Immature natural killer cell (primary cell): ENCODE results near the gene MAPK13. TPM values are rescaled to one million over a fixed set of nuclear protein-coding genes. Genes with fewer than 3 reads are reported as not detected.
A peak's percentile ranks its signal among the peaks of the same experiment; 100 is the strongest.

Experiments
- DNase-seq, 3 donors: peaks; one replicate each; pipeline ENCODE4 v3.0.0; 2022; ENCODE audit warnings: mixed read lengths in 1 of 3
- H3K27ac Mint-ChIP-seq, 6 donors: one replicate each; pipeline ENCODE4 v1.8.0; 2020; ENCODE audit warnings: mixed read lengths in 6 of 6, mild to moderate bottlenecking in 5 of 6, inconsistent platforms in 4 of 6, moderate library complexity in 3 of 6
- H3K27me3 Mint-ChIP-seq, 3 donors: one replicate each; pipeline ENCODE4 v1.8.0; 2020 to 2021; ENCODE audit warnings: low read depth in 3 of 3, mild to moderate bottlenecking in 3 of 3, mixed read lengths in 3 of 3, moderate library complexity in 3 of 3, inconsistent platforms in 1 of 3
- H3K36me3 Mint-ChIP-seq, 3 donors: one replicate each; pipeline ENCODE4 v1.8.0; 2020; ENCODE audit warnings: mixed read lengths in 3 of 3, inconsistent platforms in 2 of 3, mild to moderate bottlenecking in 2 of 3
- H3K4me1 Mint-ChIP-seq, 2 donors: one replicate each; pipeline ENCODE4 v1.8.0; 2020; ENCODE audit warnings: inconsistent platforms in 2 of 2, mild to moderate bottlenecking in 2 of 2, mixed read lengths in 2 of 2, moderate library complexity in 1 of 2
- H3K4me3 Mint-ChIP-seq, 5 donors: one replicate each; pipeline ENCODE4 v1.8.0; 2020; ENCODE audit warnings: mild to moderate bottlenecking in 5 of 5, mixed read lengths in 5 of 5, inconsistent platforms in 3 of 5, moderate library complexity in 3 of 5
- H3K9me3 Mint-ChIP-seq, 6 donors: one replicate each; pipeline ENCODE4 v1.8.0; 2020; ENCODE audit warnings: mild to moderate bottlenecking in 6 of 6, mixed read lengths in 6 of 6, inconsistent platforms in 4 of 6, moderate library complexity in 3 of 6
- polyA plus RNA-seq, 3 donors: library from polyadenylated mRNA; unstranded; fragments of 300-500 nt; fragmentation: Illumina TruSeq; gene quantifications; one replicate each; pipeline ENCODE4 v1.2.3, GENCODE V29; 2021

MAPK13 gene
- polyA plus RNA-seq, 3 donors from 2014 or later: 35.2 to 52.1 (median 38.4) TPM

GRCh38 chr6:36102853-36103252 lies 27.5 kb upstream of the MAPK13 start:
- H3K36me3 Mint-ChIP-seq: peaks cover 23 to 39% (median 25%) of the 10 kb centered on the region in 3 donors
- H3K27ac Mint-ChIP-seq: peak overlapping the region; percentile 84 to 99 (median 94)
- peak overlapping the region in 4 of 5 donors; percentile 7 to 37 (median 12) for H3K4me3 Mint-ChIP-seq

GRCh38 chr6:36104836-36105235 lies 25.5 kb upstream of the MAPK13 start:
- Mint-ChIP-seq H3K9me3 (no peaks in the 10 kb centered on the region), H3K4me3 (no peak overlapping the region)

More at GRCh38 chr6:36102853-36103252, 27.5 kb upstream of the MAPK13 start:
- Mint-ChIP-seq H3K27me3 (peaks cover 0 to 5% (median 2%) of the 10 kb centered on the region in 3 donors), H3K9me3 (no peaks in the 10 kb centered on the region), H3K4me1 (peaks cover 70 to 79% of the 10 kb centered on the region in 2 donors)
- DNase-seq: no peak

GRCh38 chr6:36109092-36109491 lies 21.2 kb upstream of the MAPK13 start:
- Mint-ChIP-seq H3K27ac (peak overlapping the region; percentile 23 to 84 (median 72)), H3K27me3 (peaks cover 0 to 3% (median 0%) of the 10 kb centered on the region in 3 donors), H3K9me3 (no peaks in the 10 kb centered on the region), H3K36me3 (peaks cover 11 to 54% (median 35%) of the 10 kb centered on the region in 3 donors), H3K4me3 (peak overlapping the region in 2 of 5 donors; percentile 12 to 28), H3K4me1 (peaks cover 57 to 73% of the 10 kb centered on the region in 2 donors)
- DNase-seq: peak in 1 of 3 donors; percentile 23

More at GRCh38 chr6:36104836-36105235, 25.5 kb upstream of the MAPK13 start:
- no peak for DNase-seq
- peaks cover 26 to 56% (median 38%) of the 10 kb centered on the region in 3 donors for H3K36me3 Mint-ChIP-seq
- peak overlapping the region in 5 of 6 donors; percentile 31 to 82 (median 65) for H3K27ac Mint-ChIP-seq
- peaks cover 68 to 79% of the 10 kb centered on the region in 2 donors for H3K4me1 Mint-ChIP-seq
- peaks cover 0 to 5% (median 2%) of the 10 kb centered on the region in 3 donors for H3K27me3 Mint-ChIP-seq

GRCh38 chr6:36110050-36110449 lies 20.3 kb upstream of the MAPK13 start:
- Mint-ChIP-seq H3K9me3 (no peaks in the 10 kb centered on the region), H3K4me1 (peaks cover 62 to 75% of the 10 kb centered on the region in 2 donors), H3K4me3 (no peak overlapping the region), H3K27ac (peak overlapping the region in 3 of 6 donors; percentile 24 to 72 (median 51)), H3K36me3 (peaks cover 10 to 51% (median 33%) of the 10 kb centered on the region in 3 donors), H3K27me3 (peaks cover 0 to 3% (median 0%) of the 10 kb centered on the region in 3 donors)
- DNase-seq: no peak

GRCh38 chr6:36110863-36111262 lies 19.4 kb upstream of the MAPK13 start:
- H3K27ac Mint-ChIP-seq: peak overlapping the region in 1 of 6 donors; percentile 43
- no peaks in the 10 kb centered on the region for H3K9me3 Mint-ChIP-seq
- peaks cover 63 to 77% of the 10 kb centered on the region in 2 donors for H3K4me1 Mint-ChIP-seq
- H3K27me3 Mint-ChIP-seq: peaks cover 0 to 3% (median 0%) of the 10 kb centered on the region in 3 donors
- H3K36me3 Mint-ChIP-seq: peaks cover 10 to 43% (median 29%) of the 10 kb centered on the region in 3 donors
- no peak for DNase-seq
- H3K4me3 Mint-ChIP-seq: no peak overlapping the region

GRCh38 chr6:36111526-36111925 lies 18.8 kb upstream of the MAPK13 start:
- H3K27ac Mint-ChIP-seq: peak overlapping the region in 1 of 6 donors; percentile 23
- H3K4me1 Mint-ChIP-seq: peaks cover 70 to 78% of the 10 kb centered on the region in 2 donors
- H3K36me3 Mint-ChIP-seq: peaks cover 16 to 41% (median 25%) of the 10 kb centered on the region in 3 donors
- peaks cover 0 to 3% (median 0%) of the 10 kb centered on the region in 3 donors for H3K27me3 Mint-ChIP-seq
- DNase-seq: no peak
- H3K4me3 Mint-ChIP-seq: no peak overlapping the region
- H3K9me3 Mint-ChIP-seq: no peaks in the 10 kb centered on the region

- Mint-ChIP-seq H3K4me3 (peak overlapping the region in 2 of 5 donors; percentile 40 to 55), H3K9me3 (no peaks in the 10 kb centered on the region), H3K27me3 (peaks cover 0 to 6% (median 5%) of the 10 kb centered on the region in 3 donors), H3K36me3 (peaks cover 12 to 39% (median 17%) of the 10 kb centered on the region in 3 donors), H3K4me1 (peaks cover 80 to 89% of the 10 kb centered on the region in 2 donors), H3K27ac (peak overlapping the region in 4 of 6 donors; percentile 60 to 99 (median 96))
- DNase-seq: no peak
Measured at GRCh38 chr6:36113049-36113448, 17.3 kb upstream of the MAPK13 start.

GRCh38 chr6:36113703-36114102 lies 16.6 kb upstream of the MAPK13 start:
- Mint-ChIP-seq H3K27ac (peak overlapping the region; percentile 60 to 99 (median 96)), H3K27me3 (peaks cover 4 to 10% (median 8%) of the 10 kb centered on the region in 3 donors), H3K4me3 (peak overlapping the region; percentile 24 to 78 (median 48)), H3K4me1 (peaks cover 80 to 89% of the 10 kb centered on the region in 2 donors), H3K9me3 (no peaks in the 10 kb centered on the region), H3K36me3 (peaks cover 11 to 36% (median 12%) of the 10 kb centered on the region in 3 donors)
- no peak for DNase-seq

GRCh38 chr6:36114798-36115408 lies 15.4 kb upstream of the MAPK13 start:
- peaks cover 83 to 89% of the 10 kb centered on the region in 2 donors for H3K4me1 Mint-ChIP-seq
- peaks cover 4 to 9% (median 8%) of the 10 kb centered on the region in 3 donors for H3K27me3 Mint-ChIP-seq
- H3K27ac Mint-ChIP-seq: peak overlapping the region; percentile 95 to 99 (median 96)
- no peaks in the 10 kb centered on the region for H3K9me3 Mint-ChIP-seq
- peak; percentile 62 to 72 (median 68) for DNase-seq
- peak overlapping the region; percentile 78 to 93 (median 86) for H3K4me3 Mint-ChIP-seq
- peaks cover 6 to 27% (median 8%) of the 10 kb centered on the region in 3 donors for H3K36me3 Mint-ChIP-seq

GRCh38 chr6:36115412-36115811 lies 14.9 kb upstream of the MAPK13 start:
- Mint-ChIP-seq H3K27me3 (peaks cover 4 to 13% (median 8%) of the 10 kb centered on the region in 3 donors), H3K9me3 (no peaks in the 10 kb centered on the region), H3K4me3 (peak overlapping the region; percentile 78 to 93 (median 86)), H3K36me3 (peaks cover 3 to 22% (median 8%) of the 10 kb centered on the region in 3 donors), H3K4me1 (peaks cover 83 to 89% of the 10 kb centered on the region in 2 donors), H3K27ac (peak overlapping the region; percentile 95 to 99 (median 96))
- no peak for DNase-seq

GRCh38 chr6:36116066-36116864 lies 14.0 kb upstream of the MAPK13 start:
- Mint-ChIP-seq H3K4me3 (peak overlapping the region; percentile 47 to 93 (median 62)), H3K4me1 (peaks cover 91 to 92% of the 10 kb centered on the region in 2 donors), H3K36me3 (peaks cover 0 to 18% (median 8%) of the 10 kb centered on the region in 3 donors), H3K27ac (peak overlapping the region; percentile 34 to 99 (median 78)), H3K9me3 (no peaks in the 10 kb centered on the region), H3K27me3 (peaks cover 6 to 18% (median 8%) of the 10 kb centered on the region in 3 donors)
- no peak for DNase-seq

GRCh38 chr6:36116943-36117342 lies 13.4 kb upstream of the MAPK13 start:
- Mint-ChIP-seq H3K4me1 (peaks cover 94 to 96% of the 10 kb centered on the region in 2 donors), H3K27me3 (peaks cover 6 to 18% (median 8%) of the 10 kb centered on the region in 3 donors), H3K27ac (peak overlapping the region; percentile 83 to 100 (median 99)), H3K4me3 (peak overlapping the region; percentile 43 to 94 (median 71)), H3K36me3 (peaks cover 0 to 14% (median 8%) of the 10 kb centered on the region in 3 donors), H3K9me3 (no peaks in the 10 kb centered on the region)
- DNase-seq: no peak
